DND-41 (cell line): ENCODE measurements around the gene VSNL1.
"Not testable (repeated sequence)": the region's sequence is repeated elsewhere in the genome, so short reads cannot be mapped to it uniquely, and the experiment has no call there.

Experiments used
- CTCF ChIP-seq: IDR thresholded peaks from 2 replicates; pipeline ENCODE4 v1.5.1; 2012; ENCODE audit warnings: borderline replicate concordance, low read length, moderate library complexity, mild to moderate bottlenecking; ENCODE audit not compliant: poor library complexity, severe bottlenecking; ENCODE audit errors: extremely low read depth
- EZH2 ChIP-seq: IDR thresholded peaks from 3 replicates; pipeline ENCODE4 v1.6.1; 2012; ENCODE audit warnings: borderline replicate concordance, low read depth, mild to moderate bottlenecking, moderate library complexity, low read length, inconsistent platforms; ENCODE audit not compliant: severe bottlenecking

GRCh38 chr2:17565726-17566125, 25.2 kb downstream of the VSNL1 start:
- not testable (repeated sequence) for TF ChIP-seq CTCF, EZH2
